Liver (tissue), 10 donors: ENCODE results near the gene SUPT16H. TPM values are rescaled to one million over a fixed set of nuclear protein-coding genes. Genes with fewer than 3 reads are reported as not detected.

ENCODE experiments used
- DNase-seq: peaks from one replicate; pipeline ENCODE4 v3.0.0-alpha.2; 2017; ENCODE audit warnings: low spot score
- H3K27ac ChIP-seq, 2 donors: one replicate each; pipeline ENCODE4 v1.7.0; 2013; ENCODE audit warnings: inconsistent platforms in 2 of 2, low read length in 2 of 2, control low read depth in 1 of 2, low read depth in 1 of 2, mild to moderate bottlenecking in 1 of 2
- H3K27me3 ChIP-seq, 4 donors: one replicate each; pipeline versions ENCODE4 v1.6.1 to v1.7.0; 2013; ENCODE audit warnings: low read length in 3 of 4, inconsistent platforms in 1 of 4, mild to moderate bottlenecking in 1 of 4, moderate library complexity in 1 of 4; ENCODE audit not compliant: control insufficient read depth in 4 of 4, insufficient read depth in 4 of 4
- H3K36me3 ChIP-seq, 4 donors: one replicate each; pipeline versions ENCODE4 v1.6.1 to v1.7.0; 2013; ENCODE audit warnings: low read length in 3 of 4, mild to moderate bottlenecking in 3 of 4, low read depth in 1 of 4, moderate library complexity in 1 of 4; ENCODE audit not compliant: control insufficient read depth in 4 of 4, insufficient read depth in 3 of 4
- H3K4me1 ChIP-seq, 4 donors: one replicate each; pipeline versions ENCODE4 v1.6.1 to v1.7.0; 2013; ENCODE audit warnings: low read length in 3 of 4, mild to moderate bottlenecking in 3 of 4, moderate library complexity in 1 of 4; ENCODE audit not compliant: control insufficient read depth in 4 of 4, insufficient read depth in 4 of 4
- H3K4me3 ChIP-seq, 3 donors: one replicate each; pipeline versions ENCODE4 v1.6.1 to v1.7.0; 2013; ENCODE audit warnings: low read length in 3 of 3, control low read depth in 1 of 3, low read depth in 1 of 3, mild to moderate bottlenecking in 1 of 3
- H3K9ac ChIP-seq, 2 donors: one replicate each; pipeline ENCODE4 v1.7.0; 2013; ENCODE audit warnings: low read length in 2 of 2, mild to moderate bottlenecking in 2 of 2, moderate library complexity in 2 of 2, control low read depth in 1 of 2, low read depth in 1 of 2
- H3K9me3 ChIP-seq, 4 donors: one replicate each; pipeline versions ENCODE4 v1.6.1 to v1.7.0; 2013; ENCODE audit warnings: low read length in 3 of 4; ENCODE audit not compliant: control insufficient read depth in 4 of 4
- CTCF ChIP-seq: fragments of 150-350 bp; IDR thresholded peaks from 2 replicates; pipeline ENCODE4 v1.5.1; 2017; ENCODE audit warnings: improper control_type of control experiment, low read depth, low read length; ENCODE audit not compliant: missing input control
- FOXA1 ChIP-seq: IDR thresholded peaks from 2 replicates; pipeline ENCODE4 v1.6.1; 2016; ENCODE audit warnings: antibody characterized with exemption
- FOXA2 ChIP-seq: IDR thresholded peaks from 2 replicates; pipeline ENCODE4 v1.6.1; 2016; ENCODE audit warnings: antibody characterized with exemption
- HNF4A ChIP-seq, 2 donors: conservative IDR thresholded peaks; 2 replicates each; pipeline ENCODE4 v1.6.1; 2016; ENCODE audit warnings: antibody characterized with exemption in 2 of 2, mild to moderate bottlenecking in 2 of 2
- HNF4G ChIP-seq: IDR thresholded peaks from 2 replicates; pipeline ENCODE4 v1.6.1; 2016; ENCODE audit warnings: antibody characterized with exemption
- JUND ChIP-seq, 2 donors: IDR thresholded peaks; 2 replicates each; pipeline ENCODE4 v1.6.1; 2016; ENCODE audit warnings: antibody characterized with exemption in 2 of 2
- RAD21 ChIP-seq, 2 donors: IDR thresholded peaks; 2 replicates each; pipeline ENCODE4 v1.6.1; 2016; ENCODE audit warnings: antibody characterized with exemption in 2 of 2, mild to moderate bottlenecking in 2 of 2
- TAF1 ChIP-seq: conservative IDR thresholded peaks from 2 replicates; pipeline ENCODE4 v1.6.1; 2016; ENCODE audit warnings: antibody characterized with exemption, mild to moderate bottlenecking
- YY1 ChIP-seq: IDR thresholded peaks from 2 replicates; pipeline ENCODE4 v1.6.1; 2016; ENCODE audit warnings: antibody characterized with exemption, mild to moderate bottlenecking
- ZBTB33 ChIP-seq: IDR thresholded peaks from 2 replicates; pipeline ENCODE4 v1.6.1; 2016; ENCODE audit warnings: antibody characterized with exemption
- WGBS: extraction: QIAGEN DNeasy Blood & Tissue Kit; methylation state at CpG from one replicate; pipeline ENCODE4 v1.1.7; 2013; 5-methylcytosine and 5-hydroxymethylcytosine counted together
- polyA plus RNA-seq, 2 donors: library from polyadenylated mRNA; stranded (reverse) in 1 of 2; unstranded in 1 of 2; fragments of 200-250 nt in 1 of 2; fragments of >200 nt in 1 of 2; fragmentation: Nextera tagmentation in 1 of 2; extraction: Ambion mirVana in 1 of 2; gene quantifications; one replicate each; pipeline versions ENCODE4 v1.2.1 to v1.2.3, GENCODE V29; 2013 to 2015
- small RNA-seq: library from RNA; depleted of rRNA; stranded (forward); fragments of <200 nt; gene quantifications from one replicate; pipeline ENCODE3, GENCODE V24; 2014
- total RNA-seq, 2 donors: library from RNA; depleted of rRNA; stranded (reverse); fragments of >200 nt; gene quantifications; one replicate each; pipeline ENCODE4 v1.2.3, GENCODE V29; 2014
- TF ChIP-seq, protein P1 (sequence below): IDR thresholded peaks from 2 replicates; pipeline ENCODE4 v1.6.1; 2016; ENCODE audit warnings: antibody characterized with exemption
- donor health status: healthy.
- donor health status: healthy.
- donor health status: healthy.
- donor health status: healthy.
- donor health status: healthy.

SUPT16H gene
- total and polyA plus RNA-seq, 4 donors = 18.6 to 51.6 (median 23.9) TPM

DNA sequence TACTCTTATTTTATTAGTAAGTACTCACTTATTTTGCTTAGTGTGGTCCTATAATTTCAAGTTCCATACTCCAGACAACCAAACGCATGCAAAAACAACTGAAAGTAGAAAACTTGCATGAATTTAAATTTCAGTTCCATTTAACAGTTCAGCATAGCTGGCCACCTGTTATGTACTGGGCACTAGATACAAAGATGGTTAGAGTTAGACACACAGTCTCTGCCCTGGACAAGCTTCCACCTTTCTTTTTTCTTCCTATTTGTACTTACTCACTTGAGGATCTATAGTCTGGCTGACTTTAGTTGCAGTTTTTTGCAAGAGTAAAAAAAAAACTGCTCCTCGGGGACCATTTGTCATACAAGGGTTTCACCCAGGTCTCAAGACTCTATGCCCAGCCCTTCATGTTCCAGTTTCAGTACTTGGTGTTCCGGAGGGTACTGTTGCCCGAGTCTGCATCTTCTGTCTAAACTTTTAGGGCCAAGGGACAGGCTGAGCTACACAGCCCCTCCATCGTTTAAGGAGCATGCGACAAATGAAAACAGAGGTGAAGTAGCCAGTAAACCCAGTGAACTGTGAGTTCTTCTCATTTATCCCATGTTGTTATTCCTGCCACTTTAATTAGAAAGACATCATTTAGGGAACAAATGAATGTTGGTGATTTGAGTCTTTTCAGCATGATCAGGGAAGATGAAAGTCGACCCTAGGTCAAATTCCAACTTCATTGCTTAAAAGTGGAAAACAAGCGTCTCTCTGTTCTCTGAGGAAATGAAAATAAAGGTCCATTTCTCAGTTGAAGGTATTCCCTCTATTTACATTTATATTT is 81.6 kb downstream of the SUPT16H start:
- WGBS = 73% methylated on average over 8 of the region's 8 CpGs
- H3K9ac ChIP-seq = no peak overlapping the region
- no peaks in the 10 kb centered on the region for H3K36me3 ChIP-seq
- TF ChIP-seq RAD21 (IDR thresholded peaks at IDR 0.05) = no peak
- peak; percentile 38 to 68 for TF ChIP-seq HNF4A (conservative IDR thresholded peaks at IDR 0.05)
- TF ChIP-seq CTCF = no peak
- no peak for TF ChIP-seq FOXA1
- TF ChIP-seq, protein P1, sequence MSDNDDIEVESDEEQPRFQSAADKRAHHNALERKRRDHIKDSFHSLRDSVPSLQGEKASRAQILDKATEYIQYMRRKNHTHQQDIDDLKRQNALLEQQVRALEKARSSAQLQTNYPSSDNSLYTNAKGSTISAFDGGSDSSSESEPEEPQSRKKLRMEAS = no peak
- TF ChIP-seq ZBTB33 = no peak
- TF ChIP-seq YY1 = no peak
- no peak for TF ChIP-seq JUND (IDR thresholded peaks at IDR 0.05)
- TF ChIP-seq TAF1 = no peak
- TF ChIP-seq FOXA2 = no peak
- peak; percentile 15 for TF ChIP-seq HNF4G
- peaks cover 0 to 5% (median 2%) of the 10 kb centered on the region in 4 donors for H3K4me1 ChIP-seq
- no peak overlapping the region for H3K4me3 ChIP-seq
- no peaks in the 10 kb centered on the region for H3K27me3 ChIP-seq
- no peak for DNase-seq
- H3K9me3 ChIP-seq = no peaks in the 10 kb centered on the region
- H3K27ac ChIP-seq = no peak overlapping the region

Small RNA genes lying within 50 kb of the gene (small RNA-seq; reads per million reads assigned to genes)
- gene RN7SL650P = not detected
- gene SNORD8 = 2,111 reads per million, percentile 99 among the genes with 10 or more reads in this experiment
- 21.6 reads per million, percentile 96 among the genes with 10 or more reads in this experiment for gene SNORD9

Other genes with a start within 250 kb of the SUPT16H start
- gene OR5AU1, start 228.0 kb downstream of the SUPT16H start, total RNA-seq = not detected
- gene OR5AU1, start 228.0 kb downstream of the SUPT16H start, polyA plus RNA-seq = not detected
- 100 to 1,000 TPM; 286 to 384 TPM for gene HNRNPC, start 114.6 kb downstream of the SUPT16H start, total RNA-seq
- gene HNRNPC, start 114.6 kb downstream of the SUPT16H start, polyA plus RNA-seq = 100 to 1,000 TPM; 119 to 254 TPM
- 1 to 10 TPM in 1 of 2 donors, under 1 TPM in 1; 0.42 to 1.3 TPM for gene RPGRIP1, start 103.9 kb downstream of the SUPT16H start, total RNA-seq
- gene RPGRIP1, start 103.9 kb downstream of the SUPT16H start, polyA plus RNA-seq = under 1 TPM; 0.27 to 0.38 TPM
- 10 to 100 TPM; 27.3 to 29.5 TPM for gene CHD8, start 72.1 kb upstream of the SUPT16H start, total RNA-seq
- gene CHD8, start 72.1 kb upstream of the SUPT16H start, polyA plus RNA-seq = 10 to 100 TPM in 1 of 2 donors, 1 to 10 TPM in 1; 9.6 to 11.1 TPM
- 10 to 100 TPM; 14.2 to 60.9 TPM for gene RAB2B, start 92.9 kb upstream of the SUPT16H start, total RNA-seq
- 1 to 10 TPM; 4.2 to 6.6 TPM for gene RAB2B, start 92.9 kb upstream of the SUPT16H start, polyA plus RNA-seq
- 10 to 100 TPM; 18.3 to 22.4 TPM for gene TOX4, start 93.2 kb upstream of the SUPT16H start, total RNA-seq
- 10 to 100 TPM; 16.9 to 29.8 TPM for gene TOX4, start 93.2 kb upstream of the SUPT16H start, polyA plus RNA-seq
- 10 to 100 TPM; 26.0 to 50.8 TPM for gene METTL3, start 127.3 kb upstream of the SUPT16H start, total RNA-seq
- gene METTL3, start 127.3 kb upstream of the SUPT16H start, polyA plus RNA-seq = 10 to 100 TPM; 10.5 to 23.8 TPM
- gene SALL2, start 142.3 kb upstream of the SUPT16H start, total RNA-seq = 1 to 10 TPM in 1 of 2 donors, under 1 TPM in 1; 0.92 to 2.9 TPM
- gene SALL2, start 142.3 kb upstream of the SUPT16H start, polyA plus RNA-seq = under 1 TPM; 0.49 to 0.63 TPM
- gene OR10G3, start 196.1 kb upstream of the SUPT16H start, total RNA-seq = not detected
- gene OR10G3, start 196.1 kb upstream of the SUPT16H start, polyA plus RNA-seq = not detected